Gastroesophageal sphincter (tissue), 4 donors: ENCODE measurements around the gene CFAP73. TPM values are rescaled to one million over a fixed set of nuclear protein-coding genes. Genes with fewer than 3 reads are reported as not detected.

ENCODE experiments used
- ATAC-seq: fragments of 150-250 bp; one replicate; pipeline ENCODE4 v1.9.1; 2016; ENCODE audit warnings: mild to moderate bottlenecking, moderate library complexity
- H3K27ac ChIP-seq, 4 donors: fragments of 200-600 bp; sonication (generic) in 3 of 4; 1 replicate in 3 of 4; 2 replicates in 1 of 4; pipeline ENCODE4 v1.5.1; 2016 to 2019
- H3K27me3 ChIP-seq: fragments of 200-600 bp; sonication (generic); one replicate; pipeline ENCODE4 v1.5.1; 2019
- H3K36me3 ChIP-seq, 2 donors: fragments of 200-600 bp; sonication (generic); one replicate each; pipeline ENCODE4 v1.5.1; 2019; ENCODE audit warnings: control low read depth in 1 of 2
- H3K4me1 ChIP-seq, 3 donors: fragments of 200-600 bp; sonication (generic); 1 replicate in 2 of 3; 2 replicates in 1 of 3; pipeline ENCODE4 v1.5.1; 2016 to 2019; ENCODE audit warnings: control low read depth in 2 of 3
- H3K4me3 ChIP-seq, 2 donors: fragments of 200-600 bp; sonication (generic); one replicate each; pipeline ENCODE4 v1.5.1; 2019; ENCODE audit warnings: mild to moderate bottlenecking in 1 of 2, moderate library complexity in 1 of 2
- H3K9me3 ChIP-seq, 3 donors: fragments of 200-600 bp; sonication (generic); one replicate each; pipeline ENCODE4 v1.5.1; 2017 to 2019; ENCODE audit warnings: control low read depth in 2 of 3
- CTCF ChIP-seq, 4 experiments: fragments of 200-600 bp in 2 of 4; fragments of 450-650 bp in 2 of 4; sonication (generic) in 1 of 4; IDR thresholded peaks; one replicate each; pipeline ENCODE4 v1.5.1; 2017 to 2019; ENCODE audit warnings: antibody characterized with exemption in 4 of 4, mild to moderate bottlenecking in 2 of 4, moderate library complexity in 2 of 4
- EP300 ChIP-seq: sonication (generic); formaldehyde crosslinking; IDR thresholded peaks from one replicate; pipeline ENCODE4 v1.6.1; 2017; ENCODE audit warnings: antibody characterized with exemption, mild to moderate bottlenecking
- POLR2A ChIP-seq, 2 donors: fragments of 450-650 bp; IDR thresholded peaks; one replicate each; pipeline ENCODE4 v1.6.1; 2017; ENCODE audit warnings: antibody characterized with exemption in 2 of 2, mild to moderate bottlenecking in 2 of 2, moderate library complexity in 1 of 2
- POLR2AphosphoS5 ChIP-seq: sonication (generic); formaldehyde crosslinking; IDR thresholded peaks from one replicate; pipeline ENCODE4 v1.6.1; 2017; ENCODE audit warnings: antibody characterized with exemption
- WGBS, 2 donors: methylation state at CpG; one replicate each; pipeline ENCODE4 v1.1.5; 2018; ENCODE audit warnings: low coverage in 1 of 2; 5-methylcytosine and 5-hydroxymethylcytosine counted together
- total RNA-seq, 4 donors: library from RNA; depleted of rRNA; stranded (reverse); fragments of >200 nt; gene quantifications; one replicate each; pipeline ENCODE4 v1.1.0, GENCODE V29; 2016

CFAP73 gene
- total RNA-seq, result not detected

DNA sequence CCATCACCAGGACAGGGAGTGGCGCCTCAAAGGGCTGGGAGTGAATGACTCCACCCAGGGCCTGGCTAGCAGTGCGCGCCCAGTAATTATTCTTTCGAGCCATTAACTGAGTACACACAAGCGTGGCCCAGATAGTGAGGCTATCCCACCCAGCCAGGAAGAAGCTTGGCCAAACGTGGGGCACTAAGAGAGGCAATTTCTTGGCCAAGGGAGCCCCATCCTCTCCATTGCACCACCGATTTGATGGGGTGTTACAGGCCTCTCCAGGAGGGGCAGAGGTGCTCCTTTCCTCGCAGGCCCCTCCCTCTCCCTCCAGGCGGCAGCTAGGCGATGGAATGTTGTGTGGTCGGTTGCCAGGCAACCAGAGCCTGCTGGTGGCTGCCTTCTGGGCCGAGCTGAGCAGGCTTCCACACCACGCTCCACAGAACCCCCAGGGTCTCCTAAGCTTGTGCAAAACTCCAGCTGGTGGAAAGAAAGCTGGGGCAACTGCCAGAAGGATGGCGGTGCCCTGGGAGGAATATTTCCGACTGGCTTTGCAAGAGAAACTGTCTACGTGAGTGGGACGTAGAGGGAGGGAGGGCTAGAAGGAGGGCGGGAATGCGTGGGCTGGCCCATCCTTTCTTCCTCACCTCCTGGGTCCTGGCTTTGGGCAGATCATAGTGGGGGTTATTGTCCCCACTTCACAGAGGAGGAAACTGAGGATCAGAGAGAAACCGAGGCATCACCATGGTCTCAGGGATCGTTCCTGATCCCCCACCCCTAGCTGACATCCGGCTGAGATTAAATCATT is at the start of gene CFAP73:
CFAP73 (plus strand) TSS at position 364 of the 790 bp plus-strand sequence; CDS start at position 498, 134 bp downstream.
- Histone ChIP-seq H3K4me3 (no peak within 1 kb of the TSS), H3K27me3 (peaks cover 50% of the 10 kb centered on the region), H3K36me3 (no peaks in the 10 kb centered on the region), H3K27ac (no peak within 1 kb of the TSS), H3K4me1 (peaks cover 0 to 34% (median 16%) of the 10 kb centered on the region in 3 donors), H3K9me3 (peaks cover 0 to 10% (median 0%) of the 10 kb centered on the region in 3 donors)
- peak; percentile 36 for ATAC-seq
- TF ChIP-seq POLR2A (IDR thresholded peaks at IDR 0.05) (no peak), POLR2AphosphoS5 (no peak), CTCF (IDR thresholded peaks at IDR 0.05) (no peak), EP300 (no peak)
- 31 to 43% methylated on average over 4 to 6 of the region's 22 CpGs for WGBS, 2 donors

DNA sequence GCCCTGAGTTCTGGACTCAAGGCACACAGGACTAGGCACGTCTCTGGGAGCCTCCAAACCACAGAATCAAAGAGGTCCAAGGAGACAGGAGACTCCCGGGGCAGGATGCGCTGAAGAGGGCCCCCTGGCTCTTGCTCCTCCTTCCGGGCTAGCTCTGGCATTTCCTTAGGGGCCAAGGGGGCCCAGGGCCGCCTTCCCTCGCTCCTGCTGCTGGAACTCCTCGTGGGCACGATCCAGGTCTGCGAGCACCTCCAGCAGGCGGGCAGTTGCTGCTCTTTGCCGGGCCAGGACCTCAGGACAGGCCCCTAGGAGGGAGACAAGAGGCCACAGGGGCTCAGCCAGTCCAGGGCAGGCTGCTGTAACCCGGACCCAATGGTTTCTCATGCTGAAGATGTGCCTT is 49.8 kb upstream of the CFAP73 start:
- peaks cover 78% of the 10 kb centered on the region for H3K27me3 ChIP-seq
- no peak for ATAC-seq
- H3K9me3 ChIP-seq, result no peaks in the 10 kb centered on the region
- H3K36me3 ChIP-seq, result no peaks in the 10 kb centered on the region
- H3K4me3 ChIP-seq, result no peak overlapping the region
- no CpG with 5 or more reads among the region's 12 CpGs for WGBS, 2 donors
- no peak for TF ChIP-seq EP300
- TF ChIP-seq POLR2AphosphoS5, result no peak
- no peak for TF ChIP-seq CTCF (IDR thresholded peaks at IDR 0.05)
- no peak for TF ChIP-seq POLR2A (IDR thresholded peaks at IDR 0.05)
- peaks cover 0 to 18% (median 3%) of the 10 kb centered on the region in 3 donors for H3K4me1 ChIP-seq
- no peak overlapping the region for H3K27ac ChIP-seq

- no peaks in the 10 kb centered on the region for H3K36me3 ChIP-seq
- no peak for ATAC-seq
- H3K4me3 ChIP-seq, result no peak overlapping the region
- TF ChIP-seq POLR2AphosphoS5, result no peak
- no peak for TF ChIP-seq CTCF (IDR thresholded peaks at IDR 0.05)
- H3K9me3 ChIP-seq, result no peaks in the 10 kb centered on the region
- 37 to 67% methylated on average over 1 to 2 of the region's 10 CpGs for WGBS, 2 donors
- peaks cover 0 to 18% (median 3%) of the 10 kb centered on the region in 3 donors for H3K4me1 ChIP-seq
- peaks cover 89% of the 10 kb centered on the region for H3K27me3 ChIP-seq
- no peak overlapping the region for H3K27ac ChIP-seq
These were observed 47.8 kb upstream of the CFAP73 start for GRCh38 chr12:113101751-113102150.

DNA sequence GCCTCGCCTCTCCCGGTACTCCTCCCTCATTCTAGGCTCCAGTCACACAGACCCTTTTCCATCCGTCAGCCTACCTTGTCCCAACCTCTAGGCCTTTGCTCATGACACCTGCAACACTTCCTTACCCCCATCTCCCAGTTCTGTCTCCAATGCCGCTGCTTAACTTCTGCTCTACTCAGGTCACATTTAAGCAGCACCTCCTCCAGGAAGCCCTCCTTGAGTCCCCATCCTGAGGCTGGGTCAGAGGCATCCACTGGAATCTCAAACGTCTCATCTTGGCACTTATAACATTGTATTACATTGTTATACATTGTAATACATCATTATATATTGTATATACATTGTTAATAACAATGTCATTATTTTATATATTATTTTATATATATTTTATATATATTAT is 46.7 kb upstream of the CFAP73 start:
- Histone ChIP-seq H3K4me3 (no peak overlapping the region), H3K36me3 (no peaks in the 10 kb centered on the region), H3K4me1 (peaks cover 0 to 18% (median 3%) of the 10 kb centered on the region in 3 donors), H3K9me3 (no peaks in the 10 kb centered on the region), H3K27me3 (peaks cover 80% of the 10 kb centered on the region), H3K27ac (no peak overlapping the region)
- no peak for TF ChIP-seq POLR2AphosphoS5
- TF ChIP-seq POLR2A (IDR thresholded peaks at IDR 0.05), result no peak
- TF ChIP-seq EP300, result no peak
- TF ChIP-seq CTCF (IDR thresholded peaks at IDR 0.05), result no peak
- WGBS, 2 donors, result 75 to 78% methylated on average over 5 of the region's 5 CpGs
- no peak for ATAC-seq
